ENCODE measurements around the gene PRSS57. TPM values are rescaled to one million over a fixed set of nuclear protein-coding genes. Genes with fewer than 3 reads are reported as not detected.

The PRSS57 gene
- total RNA-seq, 1 experiment from 2014 or later, result not detected

GRCh38 chr19:726993-727956 lies 32.0 kb upstream of the PRSS57 start:
- H3K79me2 ChIP-seq (ENCODE audit: low read length), result no peaks in the 10 kb centered on the region
- DNase-seq, result no peak
- H3K27ac ChIP-seq (ENCODE audit: low read length), result no peak overlapping the region
- H2AFZ ChIP-seq (ENCODE audit: low read length), result no peak overlapping the region
- H3K4me2 ChIP-seq (ENCODE audit: low read depth, low read length, poor library complexity, severe bottlenecking), result no peak overlapping the region
- H3K4me3 ChIP-seq (ENCODE audit: low read length), result no peak overlapping the region
- no peaks in the 10 kb centered on the region for H3K27me3 ChIP-seq (ENCODE audit: low read length)
- H3K4me1 ChIP-seq (ENCODE audit: low read length), result no peaks in the 10 kb centered on the region
- no peaks in the 10 kb centered on the region for H3K9me3 ChIP-seq (ENCODE audit: low read length)
- H4K20me1 ChIP-seq (ENCODE audit: insufficient read depth, low read depth, low read length), result no peaks in the 10 kb centered on the region
- H3K9me2 ChIP-seq (replicated peaks; ENCODE audit: insufficient read depth, low read length), result no peaks in the 10 kb centered on the region
- no peaks in the 10 kb centered on the region for H3K36me3 ChIP-seq (ENCODE audit: insufficient read depth, low read length)
- no peak overlapping the region for H3K9ac ChIP-seq (ENCODE audit: low read length)

GRCh38 chr19:725461-726089 lies 30.3 kb upstream of the PRSS57 start:
- Histone ChIP-seq H3K27ac (ENCODE audit: low read length) (no peak overlapping the region), H3K36me3 (ENCODE audit: insufficient read depth, low read length) (no peaks in the 10 kb centered on the region), H3K27me3 (ENCODE audit: low read length) (no peaks in the 10 kb centered on the region), H3K4me1 (ENCODE audit: low read length) (no peaks in the 10 kb centered on the region), H3K4me2 (ENCODE audit: low read depth, low read length, poor library complexity, severe bottlenecking) (no peak overlapping the region), H3K4me3 (ENCODE audit: low read length) (no peak overlapping the region), H3K9ac (ENCODE audit: low read length) (no peak overlapping the region), H3K79me2 (ENCODE audit: low read length) (no peaks in the 10 kb centered on the region), H3K9me3 (ENCODE audit: low read length) (no peaks in the 10 kb centered on the region), H4K20me1 (ENCODE audit: insufficient read depth, low read depth, low read length) (no peaks in the 10 kb centered on the region), H3K9me2 (replicated peaks; ENCODE audit: insufficient read depth, low read length) (no peaks in the 10 kb centered on the region), H2AFZ (ENCODE audit: low read length) (no peak overlapping the region)
- no peak for DNase-seq

- Histone ChIP-seq H3K9ac (ENCODE audit: low read length) (no peak overlapping the region), H3K9me3 (ENCODE audit: low read length) (no peaks in the 10 kb centered on the region), H4K20me1 (ENCODE audit: insufficient read depth, low read depth, low read length) (no peaks in the 10 kb centered on the region), H3K4me2 (ENCODE audit: low read depth, low read length, poor library complexity, severe bottlenecking) (no peak overlapping the region), H3K4me3 (ENCODE audit: low read length) (no peak overlapping the region), H3K4me1 (ENCODE audit: low read length) (no peaks in the 10 kb centered on the region), H3K9me2 (replicated peaks; ENCODE audit: insufficient read depth, low read length) (no peaks in the 10 kb centered on the region), H3K27ac (ENCODE audit: low read length) (no peak overlapping the region), H3K27me3 (ENCODE audit: low read length) (no peaks in the 10 kb centered on the region), H2AFZ (ENCODE audit: low read length) (no peak overlapping the region), H3K36me3 (ENCODE audit: insufficient read depth, low read length) (no peaks in the 10 kb centered on the region), H3K79me2 (ENCODE audit: low read length) (no peaks in the 10 kb centered on the region)
- no peak for DNase-seq
Measured at GRCh38 chr19:723714-724113, 28.5 kb upstream of the PRSS57 start.

- Histone ChIP-seq H3K36me3 (ENCODE audit: insufficient read depth, low read length) (no peaks in the 10 kb centered on the region), H3K4me3 (ENCODE audit: low read length) (no peak overlapping the region), H2AFZ (ENCODE audit: low read length) (no peak overlapping the region), H3K9me2 (replicated peaks; ENCODE audit: insufficient read depth, low read length) (no peaks in the 10 kb centered on the region), H3K79me2 (ENCODE audit: low read length) (no peaks in the 10 kb centered on the region), H3K9me3 (ENCODE audit: low read length) (no peaks in the 10 kb centered on the region), H3K4me2 (ENCODE audit: low read depth, low read length, poor library complexity, severe bottlenecking) (no peak overlapping the region), H3K9ac (ENCODE audit: low read length) (no peak overlapping the region), H3K4me1 (ENCODE audit: low read length) (no peaks in the 10 kb centered on the region), H4K20me1 (ENCODE audit: insufficient read depth, low read depth, low read length) (no peaks in the 10 kb centered on the region), H3K27me3 (ENCODE audit: low read length) (no peaks in the 10 kb centered on the region), H3K27ac (ENCODE audit: low read length) (no peak overlapping the region)
- DNase-seq, result no peak
Measured at GRCh38 chr19:723247-723646, 28.0 kb upstream of the PRSS57 start.

GRCh38 chr19:722553-723101 lies 27.4 kb upstream of the PRSS57 start:
- no peaks in the 10 kb centered on the region for H3K79me2 ChIP-seq (ENCODE audit: low read length)
- H3K4me1 ChIP-seq (ENCODE audit: low read length), result no peaks in the 10 kb centered on the region
- no peaks in the 10 kb centered on the region for H3K9me3 ChIP-seq (ENCODE audit: low read length)
- no peak overlapping the region for H3K9ac ChIP-seq (ENCODE audit: low read length)
- no peaks in the 10 kb centered on the region for H4K20me1 ChIP-seq (ENCODE audit: insufficient read depth, low read depth, low read length)
- no peaks in the 10 kb centered on the region for H3K36me3 ChIP-seq (ENCODE audit: insufficient read depth, low read length)
- no peak overlapping the region for H2AFZ ChIP-seq (ENCODE audit: low read length)
- no peak overlapping the region for H3K27ac ChIP-seq (ENCODE audit: low read length)
- H3K4me2 ChIP-seq (ENCODE audit: low read depth, low read length, poor library complexity, severe bottlenecking), result no peak overlapping the region
- no peaks in the 10 kb centered on the region for H3K9me2 ChIP-seq (replicated peaks; ENCODE audit: insufficient read depth, low read length)
- no peaks in the 10 kb centered on the region for H3K27me3 ChIP-seq (ENCODE audit: low read length)
- no peak overlapping the region for H3K4me3 ChIP-seq (ENCODE audit: low read length)
- peak; percentile 48 for DNase-seq

- Histone ChIP-seq H3K4me3 (ENCODE audit: low read length) (no peak overlapping the region), H3K9me3 (ENCODE audit: low read length) (no peaks in the 10 kb centered on the region), H3K36me3 (ENCODE audit: insufficient read depth, low read length) (no peaks in the 10 kb centered on the region), H3K9ac (ENCODE audit: low read length) (no peak overlapping the region), H3K27me3 (ENCODE audit: low read length) (no peaks in the 10 kb centered on the region), H2AFZ (ENCODE audit: low read length) (no peak overlapping the region), H3K27ac (ENCODE audit: low read length) (no peak overlapping the region), H3K79me2 (ENCODE audit: low read length) (no peaks in the 10 kb centered on the region), H4K20me1 (ENCODE audit: insufficient read depth, low read depth, low read length) (no peaks in the 10 kb centered on the region), H3K4me2 (ENCODE audit: low read depth, low read length, poor library complexity, severe bottlenecking) (no peak overlapping the region), H3K9me2 (replicated peaks; ENCODE audit: insufficient read depth, low read length) (no peaks in the 10 kb centered on the region), H3K4me1 (ENCODE audit: low read length) (no peaks in the 10 kb centered on the region)
- DNase-seq, result no peak
Measured at GRCh38 chr19:720345-721160, 25.3 kb upstream of the PRSS57 start.

- Histone ChIP-seq H3K9me2 (replicated peaks; ENCODE audit: insufficient read depth, low read length) (no peaks in the 10 kb centered on the region), H3K9me3 (ENCODE audit: low read length) (no peaks in the 10 kb centered on the region), H3K79me2 (ENCODE audit: low read length) (no peaks in the 10 kb centered on the region), H3K27ac (ENCODE audit: low read length) (no peak overlapping the region), H2AFZ (ENCODE audit: low read length) (no peak overlapping the region), H3K4me1 (ENCODE audit: low read length) (no peaks in the 10 kb centered on the region), H3K27me3 (ENCODE audit: low read length) (no peaks in the 10 kb centered on the region), H3K9ac (ENCODE audit: low read length) (no peak overlapping the region), H4K20me1 (ENCODE audit: insufficient read depth, low read depth, low read length) (no peaks in the 10 kb centered on the region), H3K4me3 (ENCODE audit: low read length) (no peak overlapping the region), H3K36me3 (ENCODE audit: insufficient read depth, low read length) (no peaks in the 10 kb centered on the region), H3K4me2 (ENCODE audit: low read depth, low read length, poor library complexity, severe bottlenecking) (no peak overlapping the region)
- no peak for DNase-seq
Measured at GRCh38 chr19:719636-720344, 24.5 kb upstream of the PRSS57 start.
